HUES48 (cell line): ENCODE measurements around the gene ARNT2.

Experiments
- H3K27ac ChIP-seq: one replicate; pipeline ENCODE4 v1.7.0; 2013; ENCODE audit warnings: low read depth, low read length, inconsistent platforms
- H3K27me3 ChIP-seq: 2 replicates; pipeline ENCODE4 v1.6.1; 2013; ENCODE audit warnings: mild to moderate bottlenecking, low read length; ENCODE audit not compliant: control insufficient read depth, insufficient read depth
- H3K36me3 ChIP-seq: 2 replicates; pipeline ENCODE4 v1.6.1; 2013; ENCODE audit warnings: low read length; ENCODE audit not compliant: control insufficient read depth, insufficient read depth
- H3K4me1 ChIP-seq: 2 replicates; pipeline ENCODE4 v1.6.1; 2013; ENCODE audit warnings: mild to moderate bottlenecking, low read length; ENCODE audit not compliant: control insufficient read depth, insufficient read depth
- H3K4me3 ChIP-seq: 2 replicates; pipeline ENCODE4 v1.5.1; 2013; ENCODE audit warnings: mild to moderate bottlenecking, low read depth, low read length
- H3K9ac ChIP-seq: 2 replicates; pipeline ENCODE4 v1.6.1; 2013; ENCODE audit warnings: mild to moderate bottlenecking, low read depth, low read length, moderate library complexity
- H3K9me3 ChIP-seq: 2 replicates; pipeline ENCODE4 v1.6.1; 2013; ENCODE audit warnings: low read length; ENCODE audit not compliant: control insufficient read depth, insufficient read depth

Gene ARNT2

DNA sequence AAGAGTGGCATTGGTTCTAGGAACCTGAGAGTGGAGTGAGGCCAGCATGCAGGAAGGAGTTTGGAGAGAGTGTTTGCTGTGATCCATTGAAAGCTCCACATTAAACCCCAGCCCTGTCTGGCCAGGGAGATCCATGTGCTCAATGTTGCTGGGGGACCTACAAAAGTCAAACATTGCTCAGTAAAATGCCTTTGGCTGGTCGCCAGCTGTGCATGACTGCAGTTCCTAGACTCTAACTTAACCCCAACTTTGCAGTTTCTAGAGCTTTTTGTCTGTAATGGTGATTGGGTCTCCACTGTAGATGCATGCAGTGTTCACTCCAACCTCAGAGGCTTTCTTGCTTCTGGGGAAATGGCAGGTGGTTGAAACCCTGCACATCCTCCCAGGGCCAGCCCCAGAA lies 191.2 kb downstream of the ARNT2 start:
- no peak overlapping the region for H3K27ac ChIP-seq
- H3K27me3 ChIP-seq = no peaks in the 10 kb centered on the region
- H3K9ac ChIP-seq = no peak overlapping the region
- no peaks in the 10 kb centered on the region for H3K9me3 ChIP-seq
- H3K4me3 ChIP-seq = no peak overlapping the region
- H3K36me3 ChIP-seq = no peaks in the 10 kb centered on the region
- H3K4me1 ChIP-seq = no peaks in the 10 kb centered on the region

DNA sequence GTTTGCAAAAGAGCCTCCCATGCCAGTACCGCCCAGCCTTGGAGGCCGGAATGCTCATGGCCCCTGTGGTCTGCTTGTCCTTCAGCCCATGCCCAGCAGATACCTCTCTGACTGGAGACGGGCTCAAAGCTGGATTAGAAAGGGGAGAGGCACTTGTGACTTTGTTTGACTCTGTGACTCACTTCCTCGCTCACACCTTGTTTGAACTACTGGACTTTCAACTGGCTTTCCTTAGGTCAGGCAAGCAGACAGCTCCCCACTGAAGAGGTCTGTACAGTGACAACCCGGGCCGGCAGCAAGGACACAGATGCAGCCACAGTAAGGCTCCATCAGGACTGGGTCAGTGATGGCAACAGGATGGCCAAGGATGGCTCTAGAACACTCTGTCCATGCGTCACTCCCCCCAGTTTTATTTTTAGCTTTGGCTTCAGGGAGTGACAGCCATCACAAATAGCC lies 192.4 kb downstream of the ARNT2 start:
- Histone ChIP-seq H3K27ac (no peak overlapping the region), H3K4me3 (no peak overlapping the region), H3K36me3 (no peaks in the 10 kb centered on the region), H3K9me3 (no peaks in the 10 kb centered on the region), H3K4me1 (no peaks in the 10 kb centered on the region), H3K27me3 (no peaks in the 10 kb centered on the region), H3K9ac (no peak overlapping the region)

GRCh38 chr15:80597076-80597475 lies 192.9 kb downstream of the ARNT2 start:
- Histone ChIP-seq H3K4me1 (0 out of 2 replicates have a peak, but pooled peaks cover 3% of the 10 kb centered on the region), H3K27me3 (no peaks in the 10 kb centered on the region), H3K9me3 (no peaks in the 10 kb centered on the region), H3K4me3 (no peak overlapping the region), H3K9ac (no peak overlapping the region), H3K27ac (no peak overlapping the region), H3K36me3 (no peaks in the 10 kb centered on the region)

- no peak overlapping the region for H3K9ac ChIP-seq
- H3K4me1 ChIP-seq = peaks cover 6% of the 10 kb centered on the region
- H3K36me3 ChIP-seq = no peaks in the 10 kb centered on the region
- no peak overlapping the region for H3K4me3 ChIP-seq
- no peaks in the 10 kb centered on the region for H3K9me3 ChIP-seq
- no peaks in the 10 kb centered on the region for H3K27me3 ChIP-seq
- H3K27ac ChIP-seq = no peak overlapping the region
Observed at GRCh38 chr15:80599359-80599758, 195.2 kb downstream of the ARNT2 start.

DNA sequence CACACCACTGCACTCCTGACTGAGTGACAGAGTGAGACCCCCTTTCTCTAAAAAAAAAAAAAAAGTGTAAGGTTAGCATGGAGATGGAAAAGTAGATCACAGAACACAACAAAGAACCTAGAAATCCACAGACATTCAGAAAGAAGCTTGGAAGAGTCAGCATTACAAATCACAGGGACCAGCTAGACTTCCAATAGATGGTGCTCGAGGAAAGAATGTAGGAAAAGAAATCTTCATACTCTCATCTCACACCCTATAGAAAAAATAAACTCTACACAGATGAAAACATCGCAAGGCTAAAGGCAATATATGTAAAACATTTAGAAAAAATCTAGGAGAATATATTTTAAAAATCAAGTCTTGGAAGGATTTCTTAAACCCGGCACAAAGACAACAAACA lies 196.4 kb downstream of the ARNT2 start:
- no peak overlapping the region for H3K27ac ChIP-seq
- H3K4me3 ChIP-seq = no peak overlapping the region
- H3K9me3 ChIP-seq = no peaks in the 10 kb centered on the region

GRCh38 chr15:80601256-80601655 lies 197.1 kb downstream of the ARNT2 start:
- no peaks in the 10 kb centered on the region for H3K9me3 ChIP-seq
- H3K36me3 ChIP-seq = no peaks in the 10 kb centered on the region
- H3K4me3 ChIP-seq = no peak overlapping the region

More for the DNA sequence above, 196.4 kb downstream of the ARNT2 start:
- no peak overlapping the region for H3K9ac ChIP-seq
- no peaks in the 10 kb centered on the region for H3K36me3 ChIP-seq
- H3K27me3 ChIP-seq = no peaks in the 10 kb centered on the region
- H3K4me1 ChIP-seq = peaks cover 11% of the 10 kb centered on the region

GRCh38 chr15:80604583-80605575 lies 200.7 kb downstream of the ARNT2 start:
- Histone ChIP-seq H3K9me3 (no peaks in the 10 kb centered on the region), H3K9ac (no peak overlapping the region), H3K4me1 (peaks cover 16% of the 10 kb centered on the region), H3K27ac (no peak overlapping the region), H3K36me3 (no peaks in the 10 kb centered on the region), H3K27me3 (no peaks in the 10 kb centered on the region), H3K4me3 (no peak overlapping the region)

More at GRCh38 chr15:80601256-80601655, 197.1 kb downstream of the ARNT2 start:
- no peaks in the 10 kb centered on the region for H3K27me3 ChIP-seq
- no peak overlapping the region for H3K27ac ChIP-seq
- no peak overlapping the region for H3K9ac ChIP-seq
- peaks cover 11% of the 10 kb centered on the region for H3K4me1 ChIP-seq

- Histone ChIP-seq H3K9me3 (no peaks in the 10 kb centered on the region), H3K27ac (no peak overlapping the region), H3K36me3 (no peaks in the 10 kb centered on the region), H3K27me3 (no peaks in the 10 kb centered on the region), H3K4me3 (no peak overlapping the region), H3K4me1 (peaks cover 16% of the 10 kb centered on the region), H3K9ac (no peak overlapping the region)
Observed at GRCh38 chr15:80605591-80606150, 201.5 kb downstream of the ARNT2 start.

- H3K4me1 ChIP-seq = peaks cover 16% of the 10 kb centered on the region
- no peaks in the 10 kb centered on the region for H3K36me3 ChIP-seq
- H3K9ac ChIP-seq = no peak overlapping the region
- no peaks in the 10 kb centered on the region for H3K9me3 ChIP-seq
- no peaks in the 10 kb centered on the region for H3K27me3 ChIP-seq
- H3K27ac ChIP-seq = no peak overlapping the region
- H3K4me3 ChIP-seq = no peak overlapping the region
Observed at GRCh38 chr15:80606511-80607071, 202.4 kb downstream of the ARNT2 start.

DNA sequence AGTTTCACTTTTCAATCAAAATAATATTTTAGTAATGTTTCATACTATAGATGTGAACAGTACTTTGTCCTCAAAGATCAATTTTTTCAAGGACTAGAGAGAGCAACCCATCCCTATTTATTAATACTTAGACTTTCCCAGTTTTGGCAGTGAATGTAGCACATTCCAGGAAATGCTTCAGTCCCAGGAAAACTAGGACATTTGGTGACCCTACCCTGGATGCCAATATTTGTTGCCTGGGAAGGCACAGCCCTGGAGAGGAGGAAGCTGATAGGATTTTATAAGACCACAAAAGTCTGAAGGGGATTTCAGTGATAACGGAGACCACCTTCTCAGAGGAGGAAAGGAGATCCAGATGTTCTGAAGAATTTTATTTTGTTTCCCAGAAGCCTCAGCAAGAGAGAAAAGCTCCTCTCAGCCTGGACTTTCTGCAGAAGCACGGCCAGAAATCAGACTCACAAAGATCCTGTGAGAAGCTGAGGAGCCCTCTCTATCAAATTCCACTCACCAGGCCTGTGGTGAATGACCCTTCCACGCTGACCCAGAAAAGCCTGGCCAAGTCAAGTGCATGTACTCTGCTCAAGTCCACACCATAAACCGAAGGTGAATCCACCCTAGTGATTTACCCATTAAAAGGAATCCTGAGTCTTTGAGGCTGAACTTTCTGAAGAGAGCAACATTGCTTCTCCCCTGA lies 203.3 kb downstream of the ARNT2 start:
- H3K9ac ChIP-seq = no peak overlapping the region
- no peak overlapping the region for H3K27ac ChIP-seq
- no peak overlapping the region for H3K4me3 ChIP-seq
- H3K9me3 ChIP-seq = no peaks in the 10 kb centered on the region
- H3K27me3 ChIP-seq = no peaks in the 10 kb centered on the region
- no peaks in the 10 kb centered on the region for H3K36me3 ChIP-seq
- H3K4me1 ChIP-seq = peaks cover 13% of the 10 kb centered on the region
